Activated CD8-positive, alpha-beta T cell treated with anti-CD3 and anti-CD28 coated beads for 36 hours (primary cell): ENCODE measurements around the gene ROR2. TPM values are rescaled to one million over a fixed set of nuclear protein-coding genes. Genes with fewer than 3 reads are reported as not detected.
"Not testable (repeated sequence)": the region's sequence is repeated elsewhere in the genome, so short reads cannot be mapped to it uniquely, and the experiment has no call there.

Source experiments
- ATAC-seq: fragments of 200-7000 bp; cut with Tn5 transposase; one replicate; pipeline ENCODE4 v1.10.0; 2021; ENCODE audit warnings: mild to moderate bottlenecking, moderate library complexity
- CTCF ChIA-PET: fragments of 350-600 bp; sonication (Branson Sonifier 250); formaldehyde crosslinking; loops from one replicate; lab custom pipeline; 2021; ENCODE audit warnings: antibody characterized with exemption; lab: Charles Lee
- POLR2A ChIA-PET: fragments of 350-600 bp; sonication (Branson Sonifier 250); formaldehyde crosslinking; loops from one replicate; lab custom pipeline; 2021; ENCODE audit warnings: antibody characterized with exemption; lab: Charles Lee
- DNase-seq: peaks from one replicate; pipeline ENCODE4 v3.0.0-alpha.2; 2020
- H3K27ac Mint-ChIP-seq: one replicate; pipeline ENCODE4 v1.8.0; 2021; ENCODE audit warnings: mild to moderate bottlenecking, mixed read lengths
- H3K27me3 Mint-ChIP-seq: one replicate; pipeline ENCODE4 v1.8.0; 2021; ENCODE audit warnings: mixed read lengths
- H3K36me3 Mint-ChIP-seq: one replicate; pipeline ENCODE4 v1.8.0; 2021; ENCODE audit warnings: low read depth, mixed read lengths
- H3K4me1 Mint-ChIP-seq: one replicate; pipeline ENCODE4 v1.8.0; 2021; ENCODE audit warnings: low read depth, mixed read lengths
- H3K4me3 Mint-ChIP-seq: one replicate; pipeline ENCODE4 v1.8.0; 2021; ENCODE audit warnings: mild to moderate bottlenecking, moderate library complexity, mixed read lengths
- H3K9me3 Mint-ChIP-seq: one replicate; pipeline ENCODE4 v1.8.0; 2021; ENCODE audit warnings: mixed read lengths
- intact Hi-C: fragments of 100-400 bp; cut with micrococcal nuclease; formaldehyde crosslinking; loops from one replicate; pipeline ENCODE4 v1.10.0; 2022
- total RNA-seq, 2 experiments: library from RNA; stranded (reverse); gene quantifications; one replicate each; pipeline ENCODE4 v1.2.3, GENCODE V29; 2021
- TF ChIP-seq, protein P1 (sequence below): fragments of 200-600 bp; IDR thresholded peaks from one replicate; pipeline ENCODE4 v1.8.0; 2022; ENCODE audit warnings: antibody characterized with exemption, mild to moderate bottlenecking

The ROR2 gene
- total RNA-seq, 2 experiments from 2014 or later = not detected

- Mint-ChIP-seq H3K27me3 (peaks cover 8% of the 10 kb centered on the region), H3K4me3 (no peak overlapping the region), H3K9me3 (no peaks in the 10 kb centered on the region), H3K4me1 (no peaks in the 10 kb centered on the region), H3K27ac (no peak overlapping the region), H3K36me3 (no peaks in the 10 kb centered on the region)
- no peak for ATAC-seq
- ChIA-PET POLR2A (no interaction called here), CTCF (interaction anchor here (0.7 kb wide), 1 partner anchor 211 kb away, joined by 3 read pairs; no protein-coding TSS in a partner anchor)
- intact Hi-C loops = no loop called here
- DNase-seq = no peak
- TF ChIP-seq, protein P1, sequence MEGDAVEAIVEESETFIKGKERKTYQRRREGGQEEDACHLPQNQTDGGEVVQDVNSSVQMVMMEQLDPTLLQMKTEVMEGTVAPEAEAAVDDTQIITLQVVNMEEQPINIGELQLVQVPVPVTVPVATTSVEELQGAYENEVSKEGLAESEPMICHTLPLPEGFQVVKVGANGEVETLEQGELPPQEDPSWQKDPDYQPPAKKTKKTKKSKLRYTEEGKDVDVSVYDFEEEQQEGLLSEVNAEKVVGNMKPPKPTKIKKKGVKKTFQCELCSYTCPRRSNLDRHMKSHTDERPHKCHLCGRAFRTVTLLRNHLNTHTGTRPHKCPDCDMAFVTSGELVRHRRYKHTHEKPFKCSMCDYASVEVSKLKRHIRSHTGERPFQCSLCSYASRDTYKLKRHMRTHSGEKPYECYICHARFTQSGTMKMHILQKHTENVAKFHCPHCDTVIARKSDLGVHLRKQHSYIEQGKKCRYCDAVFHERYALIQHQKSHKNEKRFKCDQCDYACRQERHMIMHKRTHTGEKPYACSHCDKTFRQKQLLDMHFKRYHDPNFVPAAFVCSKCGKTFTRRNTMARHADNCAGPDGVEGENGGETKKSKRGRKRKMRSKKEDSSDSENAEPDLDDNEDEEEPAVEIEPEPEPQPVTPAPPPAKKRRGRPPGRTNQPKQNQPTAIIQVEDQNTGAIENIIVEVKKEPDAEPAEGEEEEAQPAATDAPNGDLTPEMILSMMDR = no peak
Measured at GRCh38 chr9:91623004-91623403, 327.0 kb downstream of the ROR2 start.

DNA sequence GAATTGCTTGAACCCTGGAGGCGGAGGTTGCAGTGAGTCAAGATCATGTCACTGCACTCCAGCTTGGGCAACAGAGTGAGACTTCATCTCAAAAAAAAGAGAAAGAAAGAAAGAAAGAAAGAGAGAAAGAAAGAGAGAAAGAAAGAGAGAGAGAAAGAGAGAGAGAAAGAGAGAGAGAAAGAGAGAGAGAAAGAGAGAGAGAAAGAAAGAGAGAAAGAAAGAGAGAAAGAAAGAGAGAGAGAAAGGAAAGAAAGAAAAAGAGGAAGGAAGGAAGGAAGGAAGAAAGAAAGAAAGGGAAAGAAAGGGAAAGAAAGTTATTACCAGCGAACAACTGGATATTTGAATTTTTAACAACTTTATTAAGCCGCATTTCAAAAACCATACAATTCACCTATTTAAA is 327.9 kb downstream of the ROR2 start:
- intact Hi-C loops, POLR2A ChIA-PET, H3K27ac Mint-ChIP-seq, H3K9me3 Mint-ChIP-seq, H3K36me3 Mint-ChIP-seq, H3K27me3 Mint-ChIP-seq, DNase-seq, H3K4me1 Mint-ChIP-seq, ATAC-seq, H3K4me3 Mint-ChIP-seq: not testable (repeated sequence)
- CTCF ChIA-PET = interaction anchor here (0.6 kb wide), 1 partner anchor 15 kb away, joined by 3 read pairs; no protein-coding TSS in a partner anchor

DNA sequence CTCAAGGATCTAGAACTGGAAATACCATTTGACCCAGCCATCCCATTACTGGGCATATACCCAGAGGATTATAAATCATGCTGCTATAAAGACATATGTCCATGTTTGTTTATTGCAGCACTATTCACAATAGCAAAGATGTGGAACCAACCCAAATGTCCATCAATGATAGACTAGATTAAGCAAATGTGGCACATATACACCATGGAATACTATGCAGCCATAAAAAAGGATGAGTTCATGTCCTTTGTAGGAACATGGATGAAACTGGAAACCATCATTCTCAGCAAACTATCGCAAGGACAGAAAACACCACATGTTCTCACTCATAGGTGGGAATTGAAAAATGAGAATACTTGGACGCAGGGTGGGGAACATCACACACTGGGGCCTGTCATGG is 336.0 kb downstream of the ROR2 start:
- POLR2A ChIA-PET, H3K36me3 Mint-ChIP-seq, DNase-seq, CTCF ChIA-PET, H3K27me3 Mint-ChIP-seq, ATAC-seq, H3K4me3 Mint-ChIP-seq, H3K27ac Mint-ChIP-seq, H3K4me1 Mint-ChIP-seq, intact Hi-C loops, H3K9me3 Mint-ChIP-seq: not testable (repeated sequence)

- H3K9me3 Mint-ChIP-seq = no peaks in the 10 kb centered on the region
- DNase-seq (no peak), ATAC-seq (no peak)
- intact Hi-C loops = no loop called here
- no peaks in the 10 kb centered on the region for H3K4me1 Mint-ChIP-seq
- ChIA-PET CTCF (interaction anchor here (1.4 kb wide), 1 partner anchor 697 kb away, joined by 3 read pairs; no protein-coding TSS in a partner anchor), POLR2A (no interaction called here)
- no peak overlapping the region for H3K27ac Mint-ChIP-seq
- TF ChIP-seq, protein P1 = no peak
- no peak overlapping the region for H3K4me3 Mint-ChIP-seq
- H3K36me3 Mint-ChIP-seq = no peaks in the 10 kb centered on the region
- H3K27me3 Mint-ChIP-seq = peaks cover 7% of the 10 kb centered on the region
Measured at GRCh38 chr9:91611582-91611981, 338.4 kb downstream of the ROR2 start.

DNA sequence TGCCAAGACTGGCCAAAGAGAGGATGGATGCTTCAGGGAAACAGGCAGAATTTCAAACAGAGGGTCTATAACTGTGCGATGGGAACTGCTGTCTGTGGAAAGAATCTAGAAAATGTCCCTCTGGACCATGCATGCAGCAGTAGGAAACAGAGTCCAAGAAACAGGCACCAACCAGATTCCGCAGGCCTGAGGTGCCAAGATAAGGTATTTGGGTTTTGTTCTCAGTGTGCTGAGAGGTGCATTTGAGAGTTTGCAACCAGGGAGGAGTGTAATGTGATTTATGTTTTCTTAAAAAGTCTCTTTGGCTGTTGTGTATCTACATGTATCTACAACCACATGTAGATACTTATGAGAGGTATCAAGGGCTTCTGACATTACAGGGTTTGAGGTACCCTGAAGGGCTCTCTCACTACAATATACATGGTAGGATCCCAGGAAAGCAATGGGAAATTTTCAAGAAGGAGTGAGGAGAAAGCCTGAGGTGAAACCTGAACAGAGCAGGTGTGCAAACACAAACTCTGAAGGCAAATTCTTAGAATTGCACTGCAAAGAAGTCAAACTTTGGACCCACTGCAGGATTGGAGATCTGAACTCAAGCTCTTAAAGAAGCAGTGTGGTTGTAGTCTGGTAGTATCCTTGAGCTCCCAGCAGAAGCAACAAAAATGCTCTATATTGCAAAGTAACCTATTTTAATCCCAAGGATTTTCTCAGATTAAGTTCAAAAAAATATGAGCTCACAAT is 343.6 kb downstream of the ROR2 start:
- CTCF ChIA-PET = no interaction called here
- no peak for ATAC-seq
- Mint-ChIP-seq H3K36me3 (no peaks in the 10 kb centered on the region), H3K4me1 (no peaks in the 10 kb centered on the region), H3K9me3 (no peaks in the 10 kb centered on the region), H3K27ac (no peak overlapping the region), H3K27me3 (peaks cover 22% of the 10 kb centered on the region), H3K4me3 (no peak overlapping the region)
- no peak for DNase-seq
- intact Hi-C loops = no loop called here
- TF ChIP-seq, protein P1 = no peak
- POLR2A ChIA-PET = no interaction called here

- ATAC-seq = no peak
- peaks cover 22% of the 10 kb centered on the region for H3K27me3 Mint-ChIP-seq
- TF ChIP-seq, protein P1 = no peak
Measured at GRCh38 chr9:91604451-91605179, 345.4 kb downstream of the ROR2 start.

More at GRCh38 chr9:91604451-91605179, 345.4 kb downstream of the ROR2 start:
- no peak overlapping the region for H3K27ac Mint-ChIP-seq
- no peak for DNase-seq
- no peak overlapping the region for H3K4me3 Mint-ChIP-seq
- intact Hi-C loops = no loop called here
- no peaks in the 10 kb centered on the region for H3K4me1 Mint-ChIP-seq
- no peaks in the 10 kb centered on the region for H3K9me3 Mint-ChIP-seq
- H3K36me3 Mint-ChIP-seq = no peaks in the 10 kb centered on the region
- ChIA-PET POLR2A (no interaction called here), CTCF (interaction anchor here (0.5 kb wide), 1 partner anchor 12 kb away, joined by 3 read pairs; no protein-coding TSS in a partner anchor)
